Kidney tubule cell (primary cell): ENCODE data around the gene CDH4.
"Not testable (repeated sequence)": the region's sequence is repeated elsewhere in the genome, so short reads cannot be mapped to it uniquely, and the experiment has no call there.

ENCODE experiments used
- DNase-seq: peaks from one replicate; pipeline ENCODE4 v3.0.0-alpha.2; 2018; ENCODE audit warnings: low spot score

The CDH4 gene

DNA sequence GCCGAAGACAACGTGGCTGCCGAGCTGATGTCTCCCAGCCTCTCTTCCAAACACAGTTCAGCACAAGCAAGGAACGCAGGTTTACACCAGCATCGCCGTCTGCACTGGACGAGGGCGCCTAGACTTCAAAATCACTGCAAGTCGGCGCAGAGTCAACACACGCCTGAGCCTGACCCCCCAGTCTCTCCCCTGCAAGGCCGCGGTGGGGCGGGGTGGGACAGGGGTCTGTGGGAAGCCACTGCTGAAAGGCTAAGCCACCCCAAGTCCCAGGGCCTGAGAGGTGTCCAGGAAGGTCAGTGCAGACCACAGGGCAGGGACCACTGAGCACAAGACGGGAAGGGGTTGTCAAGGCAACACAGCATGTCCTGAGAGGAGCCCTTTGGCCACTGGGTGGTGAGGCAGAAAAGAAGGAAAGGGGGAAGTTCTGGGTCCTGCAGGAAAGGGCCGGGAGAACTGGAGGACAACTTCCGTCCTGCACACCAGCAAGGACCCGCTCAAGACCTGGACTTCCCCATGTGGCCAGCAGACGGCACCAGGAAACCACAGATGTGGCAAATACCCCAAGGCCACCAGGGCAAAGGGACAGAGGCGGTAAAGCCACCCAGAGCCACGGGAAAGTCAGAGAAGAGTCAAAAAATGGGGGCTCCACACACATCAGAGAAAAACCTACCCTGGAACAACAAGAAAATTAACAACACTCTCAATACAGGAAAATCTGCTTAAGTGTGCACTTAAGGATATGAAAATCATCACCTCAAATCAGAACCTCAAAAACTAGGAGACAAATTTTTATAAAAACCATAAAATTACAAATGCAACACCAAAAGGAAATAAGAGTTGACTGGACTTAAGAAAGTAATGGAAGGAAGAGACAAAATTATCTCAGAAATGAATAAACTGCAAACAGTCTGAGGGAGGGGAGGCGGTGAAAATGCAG lies 728.9 kb downstream of the CDH4 start:
- peak; percentile 23 for DNase-seq

DNA sequence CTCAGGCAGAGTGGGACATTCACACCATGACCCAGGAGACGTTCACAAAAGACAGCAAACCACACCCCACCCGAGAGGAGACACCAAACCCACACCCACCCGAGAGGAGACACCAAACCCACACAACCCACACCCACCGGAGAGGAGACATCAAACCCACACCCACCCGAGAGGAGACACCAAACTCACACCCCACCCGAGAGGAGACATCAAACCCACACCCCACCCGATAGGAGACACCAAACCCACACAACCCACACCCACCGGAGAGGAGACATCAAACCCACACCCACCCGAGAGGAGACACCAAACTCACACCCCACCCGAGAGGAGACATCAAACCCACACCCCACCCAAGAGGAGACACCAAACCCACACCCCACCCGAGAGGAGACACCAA lies 729.6 kb downstream of the CDH4 start:
- DNase-seq, result not testable (repeated sequence)

DNA sequence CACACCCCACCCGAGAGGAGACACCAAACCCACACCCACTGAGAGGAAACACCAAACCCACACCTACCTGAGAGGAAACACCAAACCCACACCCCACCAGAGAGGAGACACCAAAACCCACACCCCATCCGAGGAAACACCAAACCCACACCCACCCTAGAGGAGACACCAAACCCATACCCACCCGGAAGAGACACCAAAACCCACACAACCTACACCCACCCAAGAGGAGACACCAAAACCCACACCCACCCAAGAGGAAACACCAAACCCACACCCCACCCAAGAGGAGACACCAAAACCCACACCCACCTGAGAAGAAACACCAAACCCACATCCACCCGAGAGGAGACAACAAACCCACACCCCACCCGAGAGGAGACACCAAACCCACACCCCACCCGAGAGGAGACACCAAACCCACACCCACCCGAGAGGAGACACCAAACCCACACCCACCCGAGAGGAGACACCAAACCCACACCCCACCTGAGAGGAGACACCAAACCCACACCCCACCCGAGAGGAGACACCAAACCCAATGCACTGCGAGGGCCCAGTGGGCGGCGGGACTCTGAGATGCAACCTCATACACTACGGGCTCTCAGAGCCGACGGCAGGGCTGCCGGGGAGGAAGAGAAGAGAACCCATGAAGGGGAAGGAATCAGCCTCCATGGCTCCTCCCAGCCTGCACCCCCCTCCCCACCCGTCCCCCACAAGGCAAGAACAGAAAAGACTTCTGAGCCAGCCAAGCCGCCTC lies 730.3 kb downstream of the CDH4 start:
- DNase-seq, result no peak

- no peak for DNase-seq
Measured at GRCh38 chr20:61982951-61983315, 730.9 kb downstream of the CDH4 start.

DNA sequence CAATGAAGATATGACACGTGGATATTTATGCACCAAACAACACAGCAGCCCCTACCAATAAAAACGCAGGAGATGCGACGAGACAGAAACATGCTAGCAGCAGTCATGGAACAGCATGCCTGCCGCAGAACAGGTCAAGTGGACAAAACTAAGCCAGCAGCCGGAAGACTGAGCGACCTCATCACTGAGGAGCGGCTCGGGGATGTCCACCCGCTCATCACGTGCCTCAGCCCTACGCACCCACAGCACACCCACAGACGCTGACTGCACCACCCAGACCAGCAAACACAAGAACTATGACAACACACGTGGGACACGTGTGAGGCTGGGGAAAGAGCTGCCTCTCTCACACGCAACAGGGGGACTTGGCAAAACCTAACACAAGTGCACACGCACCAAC lies 731.9 kb downstream of the CDH4 start:
- no peak for DNase-seq

GRCh38 chr20:61984431-61984830 lies 732.4 kb downstream of the CDH4 start:
- DNase-seq, result not testable (repeated sequence)

- no peak for DNase-seq
Measured at GRCh38 chr20:61985096-61985495, 733.0 kb downstream of the CDH4 start.

DNA sequence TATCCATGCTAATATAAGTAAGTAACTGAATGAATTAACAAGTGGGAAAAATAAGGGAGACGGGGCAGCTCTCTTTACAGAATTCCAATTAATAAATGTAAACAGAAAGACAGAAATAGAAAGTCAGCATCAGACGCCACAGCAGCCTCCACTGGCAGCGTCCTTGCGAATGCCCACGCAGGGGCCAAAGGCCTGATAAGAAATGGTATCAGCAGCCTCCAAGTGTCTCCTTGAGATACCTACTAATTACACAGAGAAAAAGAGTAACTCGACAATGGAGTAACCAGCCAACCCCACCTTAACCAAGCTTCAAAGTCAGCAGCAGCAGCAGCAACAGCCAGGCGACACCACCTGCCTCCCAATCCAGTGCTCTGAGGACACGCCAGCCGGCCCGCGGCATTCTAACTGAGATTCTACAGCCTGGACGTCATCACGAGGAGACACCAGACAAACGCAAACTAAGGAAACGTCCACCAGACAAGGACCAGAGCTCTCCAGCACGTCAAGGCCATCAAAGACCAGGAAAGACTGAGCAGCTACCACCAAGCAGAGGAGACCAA lies 734.8 kb downstream of the CDH4 start:
- no peak for DNase-seq

DNA sequence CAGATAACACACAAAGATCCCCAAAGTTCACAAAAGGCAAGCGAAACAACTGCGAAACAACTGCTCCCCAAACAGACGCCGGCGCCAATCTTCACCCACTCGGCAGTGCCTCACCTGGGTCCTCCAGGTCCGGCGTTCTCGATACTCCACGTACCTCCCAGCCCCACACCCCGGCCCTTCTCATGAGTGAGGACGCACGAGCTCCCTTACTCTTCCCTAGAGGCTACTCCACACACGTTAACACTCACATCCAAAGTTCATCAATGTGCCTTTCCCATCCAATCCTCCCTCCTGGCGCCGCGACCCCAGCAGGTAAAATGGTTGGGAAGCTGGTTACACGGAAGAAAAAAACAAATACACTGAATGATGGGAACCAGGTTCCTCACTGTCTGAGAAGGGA lies 736.6 kb downstream of the CDH4 start:
- DNase-seq, result no peak

DNA sequence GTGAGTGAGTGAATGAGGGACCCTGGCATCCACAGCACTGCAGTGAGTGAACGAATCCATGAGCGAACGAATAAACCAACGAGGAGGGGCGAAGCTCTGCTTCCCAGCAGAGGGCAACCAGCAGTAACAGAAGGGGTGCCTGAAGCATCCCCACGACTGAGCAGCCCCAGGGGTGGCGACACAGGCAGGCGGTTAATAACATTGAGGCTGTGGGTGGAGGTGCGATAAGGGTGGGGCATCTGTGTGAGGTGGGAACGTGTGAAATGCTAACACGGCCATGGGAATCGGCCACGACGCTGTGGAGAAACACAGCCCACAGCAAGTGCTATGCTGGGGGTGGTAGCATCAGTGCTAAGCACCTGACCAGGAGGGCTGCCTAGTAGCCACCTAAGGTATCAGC lies 737.7 kb downstream of the CDH4 start:
- DNase-seq, result no peak
